Measurements from ENCODE around the gene CACNG6. TPM values are rescaled to one million over a fixed set of nuclear protein-coding genes. Genes with fewer than 3 reads are reported as not detected.
"Not testable (repeated sequence)": the region's sequence is repeated elsewhere in the genome, so short reads cannot be mapped to it uniquely, and the experiment has no call there.

The CACNG6 gene
- total and polyA plus RNA-seq, 8 donors, result 0.17 to 2.5 (median 0.45) TPM; not detected in 1

DNA sequence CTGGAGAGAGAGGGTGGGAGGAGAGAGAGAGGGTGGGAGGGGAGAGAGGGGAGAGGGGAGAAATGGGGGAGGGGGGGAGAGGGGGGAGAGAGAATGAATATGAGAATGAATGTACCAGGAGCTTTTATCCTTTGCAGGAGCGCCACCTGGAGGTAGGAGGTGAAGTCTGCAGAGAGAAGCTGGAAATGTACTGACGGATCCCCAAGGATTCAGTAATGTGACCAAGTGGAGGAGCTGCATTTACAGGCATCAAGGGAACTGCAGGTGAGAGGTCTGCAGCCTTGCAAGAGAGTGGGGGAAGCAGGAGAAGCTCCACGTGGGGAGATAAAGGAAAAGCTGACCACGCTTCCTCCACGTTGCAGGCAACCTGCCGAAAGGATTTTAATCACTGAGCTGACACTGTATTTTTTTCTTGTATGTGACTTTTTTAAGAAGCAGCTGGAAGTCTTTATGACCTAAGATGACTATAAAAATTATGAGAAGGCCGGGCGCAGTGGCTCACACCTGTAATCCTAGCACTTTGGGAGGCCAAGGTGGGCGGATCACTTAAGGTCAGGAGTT lies 38.6 kb downstream of the CACNG6 start:
- DNase-seq (peak in 3 of 4 donors; percentile 13 to 45 (median 38)), ATAC-seq (peak; percentile 82)
- peaks cover 0 to 13% of the 10 kb centered on the region in 2 donors for H3K4me1 ChIP-seq
- peaks cover 0 to 59% of the 10 kb centered on the region in 2 donors for H3K27me3 ChIP-seq
- H3K36me3 ChIP-seq, result no peaks in the 10 kb centered on the region
- H3K27ac ChIP-seq, result no peak overlapping the region
- intact Hi-C loops (cut with DNase I), result loop anchor here in 1 of 2 donors (10.0 kb wide), 2 partner anchors 125 to 225 kb away; partner anchors contain the start of gene CACNG7
- no peak overlapping the region for H3K4me3 ChIP-seq
- TF ChIP-seq, protein P1, sequence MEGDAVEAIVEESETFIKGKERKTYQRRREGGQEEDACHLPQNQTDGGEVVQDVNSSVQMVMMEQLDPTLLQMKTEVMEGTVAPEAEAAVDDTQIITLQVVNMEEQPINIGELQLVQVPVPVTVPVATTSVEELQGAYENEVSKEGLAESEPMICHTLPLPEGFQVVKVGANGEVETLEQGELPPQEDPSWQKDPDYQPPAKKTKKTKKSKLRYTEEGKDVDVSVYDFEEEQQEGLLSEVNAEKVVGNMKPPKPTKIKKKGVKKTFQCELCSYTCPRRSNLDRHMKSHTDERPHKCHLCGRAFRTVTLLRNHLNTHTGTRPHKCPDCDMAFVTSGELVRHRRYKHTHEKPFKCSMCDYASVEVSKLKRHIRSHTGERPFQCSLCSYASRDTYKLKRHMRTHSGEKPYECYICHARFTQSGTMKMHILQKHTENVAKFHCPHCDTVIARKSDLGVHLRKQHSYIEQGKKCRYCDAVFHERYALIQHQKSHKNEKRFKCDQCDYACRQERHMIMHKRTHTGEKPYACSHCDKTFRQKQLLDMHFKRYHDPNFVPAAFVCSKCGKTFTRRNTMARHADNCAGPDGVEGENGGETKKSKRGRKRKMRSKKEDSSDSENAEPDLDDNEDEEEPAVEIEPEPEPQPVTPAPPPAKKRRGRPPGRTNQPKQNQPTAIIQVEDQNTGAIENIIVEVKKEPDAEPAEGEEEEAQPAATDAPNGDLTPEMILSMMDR (IDR thresholded peaks at IDR 0.05), result peak; percentile 52 to 65
- no peaks in the 10 kb centered on the region for H3K9me3 ChIP-seq

DNA sequence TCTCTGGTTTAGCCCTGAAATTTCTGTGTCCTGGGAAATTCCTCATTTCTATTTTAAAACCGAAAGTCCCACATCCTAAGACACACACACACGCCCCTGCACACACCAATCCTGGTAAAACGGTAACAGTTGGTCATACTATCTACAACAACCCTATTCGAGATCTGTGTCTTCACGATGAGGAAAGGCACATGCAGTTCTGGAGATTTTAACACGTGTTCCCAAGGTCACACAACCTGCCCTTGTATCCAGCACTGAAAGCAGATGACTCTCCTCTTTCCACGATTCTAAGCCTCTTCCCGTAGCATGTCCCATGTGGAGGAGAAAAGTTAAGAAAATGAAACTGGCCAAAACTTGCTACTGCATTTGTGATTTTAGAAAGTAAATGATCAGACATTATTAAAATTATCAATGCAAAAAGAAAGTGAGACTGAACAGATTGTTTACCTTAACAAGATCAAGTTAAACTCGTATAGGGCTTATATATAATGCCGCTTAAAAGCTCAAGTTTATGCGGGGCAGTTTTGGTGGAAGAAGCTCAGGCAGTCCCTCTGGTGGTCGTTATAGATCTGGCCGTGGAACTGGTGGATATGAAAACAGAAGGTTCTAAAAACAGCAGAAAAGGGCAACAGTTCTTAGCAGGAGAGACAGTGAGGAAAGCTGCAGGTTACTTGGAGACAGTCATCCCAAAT lies 39.6 kb downstream of the CACNG6 start:
- no peak for DNase-seq
- Histone ChIP-seq H3K27me3 (peaks cover 0 to 59% of the 10 kb centered on the region in 2 donors), H3K9me3 (no peaks in the 10 kb centered on the region), H3K36me3 (no peaks in the 10 kb centered on the region), H3K4me3 (no peak overlapping the region), H3K27ac (no peak overlapping the region), H3K4me1 (peaks cover 0 to 13% of the 10 kb centered on the region in 2 donors)
- no peak for ATAC-seq
- TF ChIP-seq, protein P1 (IDR thresholded peaks at IDR 0.05), result no peak
- intact Hi-C loops (cut with DNase I), result no loop called here

DNA sequence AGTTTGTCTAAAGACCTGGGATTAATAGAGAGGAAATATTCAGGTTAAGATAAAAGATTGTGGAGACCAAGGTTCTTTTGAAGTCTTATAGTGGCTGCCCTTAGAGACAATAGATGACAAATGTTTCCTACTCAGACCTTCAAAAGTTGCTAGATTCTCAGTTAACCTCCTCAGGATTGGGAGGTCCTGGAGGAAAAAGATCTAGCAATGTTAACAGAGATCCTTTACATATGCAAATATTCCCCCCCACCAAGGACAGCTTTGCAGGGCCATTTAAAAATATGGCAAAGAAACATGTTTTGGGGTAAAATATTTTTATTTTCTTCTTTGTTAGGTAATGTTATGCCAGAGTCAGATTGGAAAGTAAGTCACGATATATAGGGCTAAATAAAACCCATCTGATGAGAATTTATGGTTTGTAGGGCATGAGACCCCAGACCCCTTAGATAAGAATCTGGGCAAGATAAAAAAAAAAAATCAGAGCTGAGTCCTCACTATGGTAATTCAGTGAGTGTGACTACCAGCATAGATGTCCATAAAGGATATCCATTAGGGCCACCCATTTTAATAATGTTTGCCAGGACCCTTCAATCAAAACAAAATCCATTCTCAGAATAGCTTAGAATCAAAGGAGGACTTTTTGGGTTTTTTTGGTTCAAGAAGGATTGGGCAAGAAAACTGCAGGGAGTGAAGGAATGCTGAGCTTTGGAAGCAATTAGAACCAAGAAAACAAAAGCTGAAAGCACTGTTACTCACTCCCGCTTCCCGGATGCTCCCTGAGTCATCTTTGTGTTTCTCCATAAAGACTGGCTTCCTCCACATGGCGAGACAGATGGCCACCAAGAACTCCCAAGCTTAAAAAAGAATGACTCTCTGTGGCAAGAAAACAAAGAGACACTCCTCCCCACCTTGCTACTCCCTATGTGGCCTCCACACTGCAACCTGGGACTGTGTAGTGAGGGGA lies 44.1 kb downstream of the CACNG6 start:
- DNase-seq, result no peak
- TF ChIP-seq, protein P1 (IDR thresholded peaks at IDR 0.05), result no peak
- peaks cover 0 to 43% of the 10 kb centered on the region in 2 donors for H3K27me3 ChIP-seq
- peak; percentile 17 for ATAC-seq
- H3K27ac ChIP-seq, result no peak overlapping the region
- peaks cover 0 to 5% of the 10 kb centered on the region in 2 donors for H3K4me1 ChIP-seq
- H3K9me3 ChIP-seq, result no peaks in the 10 kb centered on the region
- intact Hi-C loops (cut with DNase I), result no loop called here
- peaks cover 0 to 2% of the 10 kb centered on the region in 2 donors for H3K36me3 ChIP-seq
- H3K4me3 ChIP-seq, result no peak overlapping the region

DNA sequence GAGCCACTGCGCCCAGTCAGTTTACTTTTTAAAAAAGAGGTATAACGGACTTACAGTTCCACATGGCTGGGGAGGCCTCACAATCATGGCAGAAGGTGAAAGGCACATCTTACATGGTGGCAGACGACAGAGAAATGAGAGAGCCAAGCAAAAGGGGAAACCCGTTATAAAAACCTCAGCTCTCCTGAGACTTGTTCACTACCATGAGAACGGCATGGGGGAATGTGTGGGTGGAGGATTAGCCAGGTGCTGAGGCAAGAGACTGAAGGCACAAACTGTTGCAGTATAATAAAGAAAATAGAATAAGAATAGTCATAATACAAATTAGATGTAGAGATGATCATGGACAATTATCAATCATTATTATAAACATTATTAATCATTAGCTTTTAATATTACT lies 45.1 kb downstream of the CACNG6 start:
- intact Hi-C loops (cut with DNase I); DNase-seq: not testable (repeated sequence)

DNA sequence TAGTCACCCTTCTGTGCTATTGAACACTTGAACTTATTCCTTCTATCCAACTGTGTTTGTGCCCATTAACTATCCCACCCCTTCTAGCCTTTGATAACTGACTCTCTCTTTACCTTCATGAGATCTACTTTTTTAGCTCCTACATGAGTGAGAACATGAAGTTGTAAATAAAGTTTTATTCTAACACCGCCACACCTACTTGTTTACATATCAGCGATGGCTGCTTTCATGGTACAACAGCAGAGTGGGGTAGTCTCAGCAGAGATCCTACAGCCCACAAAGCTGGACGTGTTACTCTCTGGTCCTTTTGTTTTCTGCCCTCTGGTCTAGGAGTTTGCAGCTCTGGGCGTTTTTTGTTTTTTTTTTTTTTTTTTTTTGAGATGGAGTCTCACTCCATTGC lies 48.6 kb downstream of the CACNG6 start:
- TF ChIP-seq, protein P1 (IDR thresholded peaks at IDR 0.05), result no peak
- DNase-seq (no peak), ATAC-seq (no peak)
- H3K27me3 ChIP-seq, result peaks cover 0 to 38% of the 10 kb centered on the region in 2 donors
- no peak overlapping the region for H3K4me3 ChIP-seq
- no peaks in the 10 kb centered on the region for H3K4me1 ChIP-seq
- intact Hi-C loops (cut with DNase I), result no loop called here
- peaks cover 0 to 3% of the 10 kb centered on the region in 2 donors for H3K36me3 ChIP-seq
- no peaks in the 10 kb centered on the region for H3K9me3 ChIP-seq
- H3K27ac ChIP-seq, result no peak overlapping the region

More for the DNA sequence above, 45.1 kb downstream of the CACNG6 start:
- ATAC-seq, H3K27ac ChIP-seq, H3K9me3 ChIP-seq, H3K4me1 ChIP-seq, H3K4me3 ChIP-seq, H3K36me3 ChIP-seq: not testable (repeated sequence)
- H3K27me3 ChIP-seq, result peaks cover 0 to 39% of the 10 kb centered on the region in 2 donors
